NK-92 (cell line): ENCODE results near the gene TIPRL.

Experiments used
- DNase-seq: peaks from one replicate; lab custom pipeline; 2025; ENCODE audit not compliant: unreplicated experiment; lab: John Stamatoyannopoulos, UW

TIPRL gene

DNA sequence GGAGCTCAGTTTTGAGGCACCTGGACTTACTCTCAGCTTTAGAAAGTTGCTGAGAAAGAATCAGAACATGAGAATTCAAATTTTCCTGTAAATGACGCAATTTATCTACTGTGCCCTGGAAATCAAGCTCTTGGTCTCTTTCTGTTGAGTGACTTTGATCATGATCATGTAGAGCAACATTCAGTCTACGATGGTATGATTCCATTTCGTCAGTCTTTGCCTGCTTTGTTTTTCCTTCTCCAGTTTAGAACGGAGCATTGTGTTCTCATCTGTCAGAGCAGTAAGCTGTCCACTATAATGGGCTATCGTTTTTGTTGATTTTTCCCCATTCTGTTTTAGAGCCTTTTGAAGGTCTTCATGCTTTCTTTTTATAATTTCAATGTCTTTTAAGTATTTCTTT lies 67.7 kb downstream of the TIPRL start:
- DNase-seq = no peak
